GM10266 (cell line): ENCODE data around the gene BPIFA1.

Source experiments
- DNase-seq: peaks from one replicate; pipeline ENCODE4 v3.0.0; 2012; ENCODE audit errors: extremely low spot score
- TF ChIP-seq, protein P1 (sequence below): IDR thresholded peaks from 2 replicates; pipeline ENCODE4 v1.5.1; 2012; ENCODE audit warnings: mild to moderate bottlenecking, low read depth; ENCODE audit not compliant: control insufficient read depth, insufficient read depth; ENCODE audit errors: missing control alignments

Gene BPIFA1

GRCh38 chr20:33263784-33264183 is 28.0 kb downstream of the BPIFA1 start:
- TF ChIP-seq, protein P1, sequence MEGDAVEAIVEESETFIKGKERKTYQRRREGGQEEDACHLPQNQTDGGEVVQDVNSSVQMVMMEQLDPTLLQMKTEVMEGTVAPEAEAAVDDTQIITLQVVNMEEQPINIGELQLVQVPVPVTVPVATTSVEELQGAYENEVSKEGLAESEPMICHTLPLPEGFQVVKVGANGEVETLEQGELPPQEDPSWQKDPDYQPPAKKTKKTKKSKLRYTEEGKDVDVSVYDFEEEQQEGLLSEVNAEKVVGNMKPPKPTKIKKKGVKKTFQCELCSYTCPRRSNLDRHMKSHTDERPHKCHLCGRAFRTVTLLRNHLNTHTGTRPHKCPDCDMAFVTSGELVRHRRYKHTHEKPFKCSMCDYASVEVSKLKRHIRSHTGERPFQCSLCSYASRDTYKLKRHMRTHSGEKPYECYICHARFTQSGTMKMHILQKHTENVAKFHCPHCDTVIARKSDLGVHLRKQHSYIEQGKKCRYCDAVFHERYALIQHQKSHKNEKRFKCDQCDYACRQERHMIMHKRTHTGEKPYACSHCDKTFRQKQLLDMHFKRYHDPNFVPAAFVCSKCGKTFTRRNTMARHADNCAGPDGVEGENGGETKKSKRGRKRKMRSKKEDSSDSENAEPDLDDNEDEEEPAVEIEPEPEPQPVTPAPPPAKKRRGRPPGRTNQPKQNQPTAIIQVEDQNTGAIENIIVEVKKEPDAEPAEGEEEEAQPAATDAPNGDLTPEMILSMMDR: no peak
- no peak for DNase-seq

DNA sequence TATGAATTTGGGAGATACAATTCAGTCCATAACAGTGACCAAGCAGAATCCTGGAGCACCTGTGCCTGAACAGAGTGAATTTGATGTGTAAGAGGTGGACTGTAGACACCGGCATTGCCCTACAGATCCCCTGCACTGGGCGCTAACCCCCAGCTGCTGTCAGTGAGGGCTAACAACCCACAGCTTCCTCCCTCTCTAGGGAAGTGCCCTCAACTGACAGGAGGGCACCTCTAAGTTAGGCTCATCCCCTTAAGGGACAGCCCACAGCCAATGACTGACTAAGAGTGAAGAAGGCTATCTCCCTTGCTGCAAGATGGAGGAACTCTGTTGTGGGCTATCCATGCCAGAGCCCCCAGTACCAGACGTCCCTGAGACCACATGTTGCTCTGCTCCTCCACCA is 31.9 kb downstream of the BPIFA1 start:
- no peak for DNase-seq
- TF ChIP-seq, protein P1: no peak

- no peak for DNase-seq
- TF ChIP-seq, protein P1: no peak
These were observed 36.5 kb downstream of the BPIFA1 start for GRCh38 chr20:33272155-33272873.

DNA sequence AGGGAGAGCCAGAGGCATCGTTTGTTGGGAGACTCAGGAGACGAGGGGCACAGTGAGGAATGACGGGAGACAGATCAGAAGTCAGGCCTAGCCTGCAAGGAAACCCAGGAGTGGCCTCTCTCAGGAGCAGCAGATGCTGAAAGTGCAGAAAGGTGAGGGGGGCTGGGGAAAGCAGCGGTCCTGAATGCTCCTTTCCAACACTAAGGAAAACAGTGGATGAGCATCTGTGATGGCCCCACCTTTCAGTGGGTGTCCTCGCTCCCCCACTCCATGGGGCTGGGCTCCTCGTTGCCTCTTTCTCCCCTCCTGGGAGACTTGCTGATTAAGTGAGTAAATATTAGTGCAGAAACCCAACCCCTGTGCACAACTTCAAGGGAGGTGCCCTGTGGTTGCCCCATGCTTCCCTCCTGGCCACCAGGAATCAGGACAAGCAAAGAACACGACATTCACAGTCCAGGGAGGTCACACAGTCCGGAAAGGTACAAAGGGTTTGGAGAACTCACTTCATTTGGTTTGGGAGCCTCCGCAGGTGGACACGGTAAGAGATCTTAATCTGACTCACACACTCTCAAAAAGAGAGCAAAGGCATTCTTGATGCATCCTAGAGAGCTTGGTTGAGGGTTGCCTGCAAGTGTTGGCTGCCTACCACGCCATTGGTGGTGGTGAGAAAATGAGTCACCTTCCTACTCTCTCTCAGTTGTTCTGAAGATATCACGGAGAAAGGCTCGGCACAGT is 37.5 kb downstream of the BPIFA1 start:
- TF ChIP-seq, protein P1: no peak
- no peak for DNase-seq

GRCh38 chr20:33275215-33275614 is 39.4 kb downstream of the BPIFA1 start:
- TF ChIP-seq, protein P1: no peak
- DNase-seq: no peak

DNA sequence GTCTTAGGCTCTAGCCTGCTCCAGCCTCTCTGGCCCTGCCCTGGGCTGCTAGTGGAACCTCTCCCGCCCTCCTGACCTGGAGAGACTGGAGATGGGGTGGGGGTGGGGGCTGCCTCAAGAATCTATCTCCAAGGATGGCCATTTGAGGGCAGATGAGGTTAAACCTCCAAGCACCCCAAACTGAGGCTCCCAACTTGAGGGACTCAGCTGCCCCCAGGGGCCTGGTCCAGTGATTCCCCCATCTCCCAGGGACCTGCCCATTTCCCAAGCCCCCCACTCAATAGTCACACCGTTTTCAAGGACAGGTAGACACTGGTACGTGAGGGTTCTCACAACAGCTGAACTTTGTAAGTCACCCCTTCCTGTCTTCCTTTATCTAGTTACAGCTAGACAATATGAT is 40.1 kb downstream of the BPIFA1 start:
- no peak for DNase-seq
- TF ChIP-seq, protein P1: no peak
